ENCODE measurements around the gene HOXA10. TPM values are rescaled to one million over a fixed set of nuclear protein-coding genes. Genes with fewer than 3 reads are reported as not detected.

The HOXA10 gene
- total and polyA plus RNA-seq, 11 donors, result 0.06 to 0.36 (median 0.18) TPM; not detected in 8

DNA sequence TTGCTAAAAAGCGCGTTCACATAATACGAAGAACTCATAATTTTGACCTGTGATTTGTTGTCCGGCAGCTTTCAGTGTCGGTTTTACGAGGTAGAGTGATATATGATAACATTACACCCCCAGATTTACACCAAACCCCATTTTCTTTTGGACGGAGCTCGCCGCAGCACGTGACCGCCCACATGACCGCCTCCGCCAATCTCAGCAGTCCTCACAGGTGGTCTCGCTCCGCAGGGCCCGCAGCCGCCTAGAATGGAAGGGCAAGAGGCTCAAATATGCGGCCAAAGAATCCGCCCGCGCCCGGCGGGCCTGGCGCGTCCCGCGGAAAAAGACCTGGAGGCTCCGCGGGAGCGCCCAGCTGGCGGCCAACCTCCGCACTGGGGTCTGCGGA, 17.6 kb downstream of the HOXA10 start, which contains the start of gene HOXA7:
Gene HOXA7 (minus strand): TSS at position 168 of the 391 bp plus-strand sequence. CDS start 130 bp downstream, at position 38.
- no peak for TF ChIP-seq POLR2A (IDR thresholded peaks at IDR 0.05)
- TF ChIP-seq, protein P1, sequence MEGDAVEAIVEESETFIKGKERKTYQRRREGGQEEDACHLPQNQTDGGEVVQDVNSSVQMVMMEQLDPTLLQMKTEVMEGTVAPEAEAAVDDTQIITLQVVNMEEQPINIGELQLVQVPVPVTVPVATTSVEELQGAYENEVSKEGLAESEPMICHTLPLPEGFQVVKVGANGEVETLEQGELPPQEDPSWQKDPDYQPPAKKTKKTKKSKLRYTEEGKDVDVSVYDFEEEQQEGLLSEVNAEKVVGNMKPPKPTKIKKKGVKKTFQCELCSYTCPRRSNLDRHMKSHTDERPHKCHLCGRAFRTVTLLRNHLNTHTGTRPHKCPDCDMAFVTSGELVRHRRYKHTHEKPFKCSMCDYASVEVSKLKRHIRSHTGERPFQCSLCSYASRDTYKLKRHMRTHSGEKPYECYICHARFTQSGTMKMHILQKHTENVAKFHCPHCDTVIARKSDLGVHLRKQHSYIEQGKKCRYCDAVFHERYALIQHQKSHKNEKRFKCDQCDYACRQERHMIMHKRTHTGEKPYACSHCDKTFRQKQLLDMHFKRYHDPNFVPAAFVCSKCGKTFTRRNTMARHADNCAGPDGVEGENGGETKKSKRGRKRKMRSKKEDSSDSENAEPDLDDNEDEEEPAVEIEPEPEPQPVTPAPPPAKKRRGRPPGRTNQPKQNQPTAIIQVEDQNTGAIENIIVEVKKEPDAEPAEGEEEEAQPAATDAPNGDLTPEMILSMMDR (IDR thresholded peaks at IDR 0.05), result no peak
- intact Hi-C loops (cut with DNase I), result loop anchor here in 5 of 10 donors (10.0 kb wide), 3 partner anchors 1072 to 1292 kb away; no protein-coding TSS in a partner anchor
- Histone ChIP-seq H3K4me1 (peaks cover 3 to 63% (median 22%) of the 10 kb centered on the region in 12 donors), H3K27ac (peak within 1 kb of the TSS in 1 of 12 donors; percentile 79), H3K36me3 (no peaks in the 10 kb centered on the region), H3K4me3 (peak within 1 kb of the TSS in 8 of 12 donors; percentile 9 to 40 (median 18)), H3K27me3 (peaks cover 88 to 100% (median 98%) of the 10 kb centered on the region in 9 donors), H3K9me3 (no peaks in the 10 kb centered on the region)
- no peak for ATAC-seq
- 1 to 3% (median 3%) methylated on average over 26 to 33 of the region's 33 CpGs for WGBS, 4 donors
- DNase-seq, result peak in 1 of 5 donors; percentile 39

DNA sequence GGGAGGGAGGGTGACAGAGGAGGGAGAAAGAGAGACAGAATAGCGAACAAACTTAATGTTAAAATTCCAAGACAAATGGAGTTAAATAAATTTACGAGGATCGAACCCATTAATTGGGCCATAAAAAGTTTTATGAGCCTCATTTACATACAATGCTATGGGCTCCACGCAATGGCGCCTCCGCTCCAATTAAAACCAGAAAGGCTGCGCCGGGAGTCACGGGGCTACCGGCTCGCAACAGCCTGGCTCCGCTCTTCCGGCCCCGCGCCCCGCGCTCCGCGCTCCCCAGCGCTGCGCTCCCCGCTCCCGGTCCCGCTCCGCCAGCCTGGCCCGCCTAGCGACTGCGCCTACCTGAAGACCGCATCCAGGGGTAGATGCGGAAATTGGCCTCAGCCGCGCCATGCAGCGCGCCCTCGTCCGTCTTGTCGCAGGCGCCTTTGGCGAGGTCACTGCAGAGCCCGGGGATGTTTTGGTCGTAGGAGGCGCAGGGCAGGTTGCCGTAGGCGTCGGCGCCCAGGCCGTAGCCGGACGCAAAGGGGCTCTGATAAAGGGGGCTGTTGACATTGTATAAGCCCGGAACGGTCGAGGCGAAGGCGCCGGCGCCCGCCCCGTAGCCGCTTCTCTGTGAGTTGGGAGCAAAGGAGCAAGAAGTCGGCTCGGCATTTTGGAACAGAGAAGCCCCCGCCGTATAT, 18.2 kb downstream of the HOXA10 start:
- H3K4me1 ChIP-seq, result peaks cover 3 to 63% (median 21%) of the 10 kb centered on the region in 12 donors
- peaks cover 93 to 100% (median 98%) of the 10 kb centered on the region in 9 donors for H3K27me3 ChIP-seq
- H3K4me3 ChIP-seq, result peak overlapping the region in 8 of 12 donors; percentile 9 to 40 (median 18)
- no peaks in the 10 kb centered on the region for H3K9me3 ChIP-seq
- DNase-seq, result peak in 2 of 5 donors; percentile 24 to 56
- no peak for ATAC-seq
- peak overlapping the region in 1 of 12 donors; percentile 79 for H3K27ac ChIP-seq
- H3K36me3 ChIP-seq, result no peaks in the 10 kb centered on the region
- intact Hi-C loops (cut with DNase I), result loop anchor here in 5 of 10 donors (10.0 kb wide), 3 partner anchors 1071 to 1291 kb away; no protein-coding TSS in a partner anchor
- TF ChIP-seq, protein P1 (IDR thresholded peaks at IDR 0.05), result no peak
- TF ChIP-seq POLR2A (IDR thresholded peaks at IDR 0.05), result no peak
- 2 to 6% (median 5%) methylated on average over 50 to 63 of the region's 63 CpGs for WGBS, 4 donors

DNA sequence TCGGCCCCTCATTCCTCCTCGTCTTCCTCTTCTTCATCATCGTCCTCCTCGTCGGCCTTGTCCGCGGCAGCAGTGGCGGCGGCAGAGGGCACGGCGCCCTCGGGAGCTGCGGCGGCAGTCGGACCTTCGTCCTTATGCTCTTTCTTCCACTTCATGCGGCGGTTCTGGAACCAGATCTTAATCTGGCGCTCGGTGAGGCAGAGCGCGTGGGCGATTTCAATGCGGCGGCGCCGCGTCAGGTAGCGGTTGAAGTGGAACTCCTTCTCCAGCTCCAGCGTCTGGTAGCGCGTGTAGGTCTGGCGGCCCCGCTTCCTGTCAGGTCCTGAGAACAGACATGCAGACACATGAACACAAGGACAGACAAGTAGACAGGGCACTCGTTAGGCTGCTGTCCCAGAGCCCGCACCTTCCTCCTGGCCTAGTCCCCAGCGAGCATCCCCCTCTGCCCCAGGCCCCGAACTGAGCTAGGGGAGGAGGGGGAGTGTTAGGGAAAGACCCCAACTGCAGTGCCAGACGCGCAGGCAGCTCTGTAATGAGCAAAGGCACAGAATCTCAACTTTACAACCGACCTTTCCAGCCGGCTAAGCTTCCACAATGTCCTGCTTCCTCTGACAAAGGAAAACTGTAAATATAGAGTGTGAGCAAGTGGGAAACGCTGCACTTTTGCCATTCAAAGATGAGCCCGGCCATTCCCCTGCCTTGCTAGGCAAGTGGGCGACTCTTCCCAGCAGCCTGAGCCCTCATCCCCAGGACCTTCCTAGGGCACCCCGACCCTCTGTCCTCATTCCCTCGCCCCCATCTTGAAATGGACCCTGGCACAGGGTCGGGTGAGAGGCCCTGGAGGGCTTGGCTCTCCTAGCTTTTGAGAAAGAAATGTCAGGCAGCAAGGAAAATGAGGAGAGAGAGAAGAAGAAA, 19.0 kb downstream of the HOXA10 start:
- intact Hi-C loops (cut with DNase I), result loop anchor here in 5 of 10 donors (10.0 kb wide), 3 partner anchors 1070 to 1290 kb away; no protein-coding TSS in a partner anchor
- Histone ChIP-seq H3K36me3 (no peaks in the 10 kb centered on the region), H3K27me3 (peaks cover 91 to 100% (median 99%) of the 10 kb centered on the region in 9 donors), H3K4me3 (peak overlapping the region in 2 of 12 donors; percentile 15 to 40), H3K27ac (peak overlapping the region in 1 of 12 donors; percentile 79), H3K9me3 (no peaks in the 10 kb centered on the region), H3K4me1 (peaks cover 3 to 63% (median 21%) of the 10 kb centered on the region in 12 donors)
- no peak for TF ChIP-seq POLR2A (IDR thresholded peaks at IDR 0.05)
- TF ChIP-seq, protein P1 (IDR thresholded peaks at IDR 0.05), result no peak
- 5 to 7% (median 7%) methylated on average over 47 to 48 of the region's 48 CpGs for WGBS, 4 donors
- ATAC-seq (no peak), DNase-seq (peak in 2 of 5 donors; percentile 10 to 44)

Data from heart left ventricle (tissue), 16 donors.